Stimulated activated CD4-positive, alpha-beta T cell treated with anti-CD3 and anti-CD28 coated beads, Interleukin-15, amount 100 ng/mL, for 1 hour (primary cell): ENCODE results near the gene SUSD6.

ENCODE experiments used
- DNase-seq, 2 donors: peaks; one replicate each; pipeline ENCODE4 v3.0.0-alpha.2; 2020; ENCODE audit warnings: low read depth in 1 of 2, low spot score in 1 of 2

Gene SUSD6

DNA sequence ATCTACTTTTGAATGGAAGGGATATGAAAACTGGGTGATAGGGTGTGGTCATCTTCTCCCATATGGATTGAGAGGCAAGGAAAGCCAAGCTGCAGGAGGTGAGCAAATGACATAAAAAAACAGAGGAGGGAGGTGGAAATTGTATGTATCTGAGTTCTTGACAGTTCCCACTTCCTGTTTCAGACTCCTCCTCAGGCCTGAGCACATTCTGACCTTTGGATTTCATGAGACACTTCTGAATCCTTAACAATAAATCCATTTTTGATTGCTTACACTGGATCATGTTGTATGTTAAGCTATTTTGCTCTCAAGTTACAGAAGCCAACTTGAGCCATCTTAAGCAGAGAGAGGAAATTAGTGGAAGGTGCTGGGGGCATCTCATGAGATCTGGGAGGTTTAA, 143.9 kb downstream of the SUSD6 start:
- DNase-seq, result no peak

DNA sequence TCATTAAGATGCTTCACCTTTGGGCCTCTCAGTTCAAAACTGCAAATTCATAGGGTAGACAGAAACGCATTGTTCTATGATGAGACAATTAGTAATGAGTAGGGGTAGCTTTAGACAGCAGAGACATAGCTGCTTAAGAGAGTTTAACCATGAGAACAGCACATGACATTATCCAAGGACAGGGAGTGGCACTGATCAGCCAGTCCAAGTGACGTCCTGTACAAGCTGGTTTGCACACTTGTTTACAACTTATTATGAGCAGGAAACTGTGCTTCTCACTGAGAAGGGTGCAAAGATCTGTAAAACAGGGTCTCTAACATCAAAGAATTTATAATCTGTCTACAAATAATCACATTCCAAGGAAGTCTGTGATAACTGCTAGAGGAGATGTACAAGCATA, 144.4 kb downstream of the SUSD6 start:
- DNase-seq, result no peak

DNA sequence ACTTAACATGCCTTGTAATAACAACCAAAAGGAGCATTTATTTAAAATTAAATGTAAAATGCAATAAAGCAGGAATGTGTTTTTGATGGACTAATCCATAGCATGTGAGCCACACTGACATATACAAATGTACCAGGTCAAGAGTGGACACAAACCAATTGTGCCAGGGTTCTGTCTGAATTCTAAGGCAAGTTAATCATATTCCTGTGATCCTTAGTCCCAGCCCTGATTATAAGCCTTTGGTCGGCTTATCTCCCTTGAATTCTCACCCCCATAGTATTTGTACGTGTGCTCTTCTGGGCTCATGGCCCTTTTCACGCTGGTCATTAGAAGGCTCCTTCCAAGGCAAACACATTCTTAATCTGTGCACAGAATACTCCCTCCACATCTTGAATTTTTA, 144.9 kb downstream of the SUSD6 start:
- no peak for DNase-seq

DNA sequence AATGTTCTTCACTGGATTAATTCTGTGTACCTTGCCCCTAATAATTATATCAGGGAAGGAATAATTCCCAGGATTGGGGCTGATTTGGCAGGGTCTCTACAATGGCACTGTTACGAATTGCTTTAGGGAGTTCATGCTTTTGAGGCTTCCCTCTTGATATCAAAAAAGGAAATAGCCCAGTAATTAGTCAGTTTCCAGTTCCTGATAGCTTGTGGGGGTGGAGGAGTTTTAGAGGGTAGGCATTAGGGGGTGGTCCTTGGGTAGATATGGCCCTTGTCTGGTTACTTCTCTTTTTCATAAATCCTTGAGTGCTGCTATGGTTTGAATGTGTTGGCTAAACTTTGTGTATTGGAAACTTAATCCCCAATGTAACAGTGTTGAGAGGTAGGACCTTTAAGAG, 149.4 kb downstream of the SUSD6 start:
- no peak for DNase-seq

DNA sequence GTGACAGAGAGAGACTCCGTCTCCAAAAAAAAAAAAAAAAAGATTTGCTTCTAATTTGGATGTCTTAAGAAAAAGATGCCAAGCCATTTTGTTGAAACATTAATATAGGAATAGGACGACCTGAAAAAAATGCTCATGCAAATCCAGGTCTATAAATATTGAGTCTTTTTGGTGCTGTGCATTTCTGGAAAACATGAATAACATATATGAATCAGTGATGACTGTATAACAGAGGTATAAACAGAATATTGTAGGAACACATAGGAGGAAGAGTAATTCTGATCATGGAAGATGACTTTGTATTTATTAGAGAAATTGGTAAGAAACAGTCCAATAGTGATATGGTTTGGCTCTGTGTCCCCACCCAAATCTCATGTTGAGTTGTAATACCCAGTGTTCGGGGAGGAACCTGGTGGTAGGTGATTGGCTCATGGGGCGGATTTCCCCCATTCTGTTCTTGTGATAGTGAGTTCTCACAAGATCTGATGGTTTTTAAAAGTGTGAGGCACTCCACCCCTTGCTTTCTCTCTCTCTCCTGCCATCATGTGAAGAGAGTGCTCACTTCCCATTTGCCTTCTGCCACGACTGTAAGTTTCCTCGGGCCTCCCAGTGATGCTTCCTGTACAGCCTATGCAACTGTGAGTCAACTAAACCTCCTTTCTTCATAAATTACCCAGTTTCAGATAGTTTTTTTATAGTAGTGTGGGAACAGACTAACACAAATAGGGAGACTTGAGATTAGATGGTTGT, 152.5 kb downstream of the SUSD6 start:
- no peak for DNase-seq
